CD4-positive, alpha-beta T cell treated with Interferon alpha-2 for 1 hour (primary cell): Measurements from ENCODE around the gene HOXB4.

Experiments
- DNase-seq, 2 donors: peaks; one replicate each; pipeline ENCODE4 v3.0.0-alpha.2; 2020 to 2022

HOXB4 gene

DNA sequence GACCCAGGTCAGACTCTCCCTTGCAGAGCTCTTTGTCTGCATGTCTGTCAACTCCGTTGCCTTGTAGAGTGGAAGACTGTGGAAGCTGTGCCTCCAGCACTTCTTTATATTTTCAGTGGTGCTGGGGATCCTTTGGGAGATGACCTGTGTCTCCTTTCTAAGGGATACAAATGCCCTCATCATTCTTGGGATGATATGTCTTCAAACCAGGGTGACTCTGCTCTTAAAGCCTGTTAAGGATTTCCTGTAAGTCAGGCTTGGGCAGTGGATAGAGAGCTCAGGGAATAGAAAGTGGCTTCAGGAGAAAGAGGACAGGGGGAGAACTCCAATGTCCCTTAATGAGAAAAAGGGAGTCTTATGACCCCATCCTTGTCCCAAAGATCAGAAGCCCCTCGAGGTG, 10.4 kb upstream of the HOXB4 start:
- no peak for DNase-seq

DNA sequence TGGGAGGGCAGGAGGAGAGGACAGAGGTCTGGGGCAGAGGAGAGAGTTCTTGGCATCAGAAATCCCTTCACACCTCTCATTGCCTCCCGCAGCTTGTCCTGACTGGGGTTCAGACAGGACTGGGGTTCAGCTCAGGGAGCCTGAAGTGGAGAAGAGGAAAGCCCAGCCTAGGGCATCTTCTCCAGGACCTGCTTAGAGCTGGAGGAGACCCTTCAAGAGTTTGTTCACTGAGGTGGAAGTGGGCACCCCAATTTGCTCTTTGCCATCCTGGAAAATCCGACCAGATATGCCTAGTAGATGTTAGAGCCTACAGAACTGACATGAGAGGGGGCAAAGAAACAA, 9.9 kb upstream of the HOXB4 start:
- DNase-seq = no peak

DNA sequence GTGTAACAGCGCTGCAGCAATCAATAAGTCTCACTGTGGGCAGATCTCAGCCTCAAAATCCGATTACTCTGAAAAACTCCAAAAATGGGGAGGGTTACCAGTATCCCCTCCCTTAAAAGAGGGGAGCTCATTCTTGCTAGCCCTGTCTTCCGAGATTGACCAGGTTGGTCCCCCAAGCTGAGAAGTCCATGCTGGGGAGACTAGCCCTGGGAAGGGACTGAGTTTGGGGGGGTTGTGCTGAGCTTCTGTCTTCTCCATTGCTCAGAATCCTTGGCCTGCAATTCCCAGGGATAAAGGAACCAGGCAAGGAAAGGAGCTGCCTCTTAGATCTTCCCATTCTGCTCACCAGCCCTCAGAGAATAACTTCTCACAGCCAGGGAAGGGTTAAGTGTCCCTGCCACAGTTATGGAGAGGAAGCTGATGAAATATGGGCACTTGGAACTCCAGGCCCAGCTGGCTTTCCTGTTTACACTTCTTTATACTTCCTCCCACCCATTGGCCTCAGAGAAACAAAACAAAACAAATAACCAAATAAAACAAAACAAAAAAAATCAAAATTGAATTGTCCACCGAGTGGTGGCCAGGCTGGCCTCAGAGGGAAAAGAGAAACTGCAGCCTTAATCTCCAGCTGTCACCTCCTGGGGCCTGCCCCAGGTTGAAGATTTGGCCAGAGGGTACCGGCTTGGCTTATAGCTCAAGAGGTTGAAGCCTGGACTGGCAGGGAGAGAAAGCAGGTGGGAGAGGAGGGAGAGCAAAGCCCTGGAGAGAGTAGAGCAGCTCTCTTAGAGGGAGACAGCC, 9.3 kb upstream of the HOXB4 start:
- no peak for DNase-seq

DNA sequence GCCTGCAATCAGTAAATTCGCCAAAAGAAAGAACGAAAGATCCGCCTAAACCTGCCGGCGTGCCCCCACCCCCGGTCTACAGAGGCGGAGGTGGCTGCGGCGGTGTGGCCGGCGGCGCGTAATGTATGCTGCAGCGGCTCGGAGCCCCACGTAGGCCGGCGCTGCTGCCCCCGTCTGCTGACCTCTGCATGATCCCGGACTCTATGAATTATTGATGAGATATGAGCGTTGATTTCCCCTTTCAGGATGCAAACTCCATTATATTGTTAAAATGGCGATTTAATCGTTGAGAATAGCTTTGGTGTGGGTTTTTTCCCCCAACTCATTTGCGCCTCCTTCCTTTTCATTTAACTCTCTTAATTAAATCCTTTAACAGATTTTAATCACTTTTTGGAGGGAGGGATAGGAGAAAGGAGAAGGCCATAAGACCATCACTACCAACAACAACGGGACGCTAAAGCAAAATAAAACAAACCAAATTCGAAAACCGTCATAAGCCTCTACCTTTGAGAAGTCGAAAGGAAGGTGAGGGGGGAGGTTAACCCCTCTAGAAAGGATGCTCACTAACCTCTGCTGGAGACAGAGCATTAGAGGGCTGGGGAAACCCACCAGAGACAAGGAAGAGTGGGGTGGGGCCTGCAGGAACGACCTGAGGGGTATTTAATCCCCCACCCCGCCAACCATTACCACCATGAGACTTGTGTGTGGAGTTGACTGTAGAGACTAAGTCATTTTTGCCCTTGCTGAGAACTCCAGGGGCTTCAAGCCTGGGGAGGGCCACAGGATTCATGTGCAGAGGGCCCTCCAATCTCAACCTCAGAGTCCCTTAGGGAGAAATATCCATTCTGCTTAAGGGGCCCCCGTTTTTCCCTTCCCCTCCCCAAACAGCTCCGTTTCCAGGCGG, 8.5 kb upstream of the HOXB4 start:
- peak in 1 of 2 donors; percentile 36 for DNase-seq

DNA sequence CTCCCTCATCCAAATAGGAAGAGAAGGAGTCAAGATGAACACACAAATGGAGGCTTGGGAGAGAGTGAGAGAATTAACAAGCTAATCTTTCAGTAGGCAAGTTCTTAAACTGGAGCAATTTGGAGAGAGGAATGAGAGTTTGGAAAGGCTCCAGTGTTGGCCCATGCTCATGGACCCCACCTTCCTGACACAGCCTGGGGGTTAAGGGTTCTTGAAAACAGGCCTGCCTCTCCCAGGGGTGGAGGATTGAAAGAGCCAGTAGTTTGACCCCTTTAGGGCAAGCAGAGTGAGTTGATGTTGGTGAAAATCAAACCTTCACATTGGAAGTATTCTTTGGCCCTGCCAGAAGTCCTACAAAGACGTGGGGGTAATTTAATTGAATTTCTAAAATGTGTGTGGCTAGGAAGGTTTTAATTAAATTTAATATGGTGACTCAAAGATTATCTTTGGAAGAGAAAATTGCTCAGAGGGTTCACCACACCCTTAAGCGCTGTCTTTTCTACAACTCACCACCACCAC, 6.1 kb upstream of the HOXB4 start:
- no peak for DNase-seq

DNA sequence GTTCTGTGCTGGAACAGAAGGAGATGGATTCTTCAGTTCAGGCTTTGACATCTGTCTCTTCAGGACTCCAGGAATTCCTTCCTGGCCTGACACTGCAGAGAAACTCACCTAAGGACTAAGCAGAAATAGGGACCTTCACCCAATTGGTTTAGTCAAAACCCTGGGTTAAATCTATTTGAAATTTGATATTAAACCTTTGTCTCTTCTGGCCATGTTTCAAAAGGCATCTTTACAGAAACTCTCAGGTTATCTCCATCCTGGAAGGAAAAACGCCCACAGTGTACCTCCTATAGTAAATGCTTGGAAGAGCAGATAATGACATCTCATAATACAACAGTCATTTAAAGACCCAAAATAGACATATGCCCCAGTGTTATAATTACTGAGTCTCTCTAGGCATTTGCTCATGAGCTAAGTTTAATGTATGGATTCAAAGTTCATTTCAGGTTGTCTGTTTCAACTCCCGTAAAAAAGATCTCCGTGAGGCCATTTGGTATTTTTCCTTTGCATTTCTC, 5.6 kb upstream of the HOXB4 start:
- DNase-seq = no peak

DNA sequence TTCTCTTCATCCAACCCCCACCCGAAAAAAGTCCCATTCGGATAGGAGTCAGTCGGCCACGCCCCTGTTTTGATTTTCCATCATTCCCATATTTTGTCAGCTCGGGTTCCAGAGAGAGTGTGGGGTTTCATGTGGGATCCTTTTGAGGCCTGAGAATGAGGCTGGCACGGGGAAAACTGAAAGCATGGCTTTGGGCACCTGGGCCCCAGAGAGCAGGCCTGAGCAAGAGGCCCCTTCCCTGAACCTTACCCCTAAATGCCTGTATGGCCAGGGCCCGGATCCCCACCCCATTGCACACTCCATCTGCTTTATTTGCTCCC, 4.6 kb upstream of the HOXB4 start:
- no peak for DNase-seq

DNA sequence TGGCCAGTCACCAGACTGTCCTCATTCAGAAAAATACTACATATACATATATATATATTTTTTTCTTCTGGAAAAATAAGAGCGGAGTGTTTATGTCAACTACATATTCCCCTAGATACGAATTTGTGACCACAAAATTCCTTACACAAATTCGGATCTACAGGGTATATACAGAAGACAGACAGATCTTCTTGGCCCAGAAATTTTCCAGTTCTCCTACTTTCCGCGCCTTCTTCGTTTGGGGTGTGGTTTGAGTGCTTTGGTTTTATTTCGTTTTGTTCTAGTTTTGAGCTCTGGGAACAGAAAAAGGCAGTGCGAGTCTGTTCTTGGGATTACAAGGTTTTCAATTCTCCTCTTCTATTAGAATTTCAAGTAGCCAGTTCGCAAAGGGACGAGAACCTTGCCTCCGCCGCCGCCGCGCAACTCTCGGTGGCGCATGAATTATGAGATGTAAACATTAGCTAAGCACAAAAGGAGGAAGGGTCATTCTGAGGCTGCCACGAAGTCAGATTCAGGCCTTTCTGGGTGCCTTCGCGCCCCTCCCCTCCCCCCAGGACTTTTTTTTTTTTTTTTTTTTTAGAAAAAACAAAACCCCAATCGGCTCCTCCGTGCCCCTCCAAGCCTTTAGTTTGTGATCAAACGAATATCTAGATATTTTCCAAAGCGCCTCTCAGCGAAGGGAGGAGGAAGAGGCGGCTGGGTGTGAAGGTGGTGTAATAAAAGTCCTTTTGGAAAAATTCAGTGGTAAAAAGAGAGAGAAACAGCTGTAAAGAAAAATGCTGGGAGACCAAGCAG, 1.8 kb upstream of the HOXB4 start:
- DNase-seq = no peak

DNA sequence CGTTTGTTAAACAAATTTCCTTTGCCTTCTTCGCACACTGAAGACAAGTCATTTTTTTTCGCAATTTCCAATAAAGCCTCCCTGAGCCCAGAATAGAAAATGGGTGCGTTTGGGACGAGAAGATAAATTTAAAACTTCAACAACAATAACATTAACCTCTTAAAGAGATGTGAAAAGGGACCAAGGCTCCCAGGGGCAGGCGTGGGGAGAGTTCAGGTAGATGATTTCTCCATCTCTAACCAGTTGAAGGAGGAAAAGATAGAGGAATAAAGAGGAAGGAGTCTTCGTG, 1.3 kb upstream of the HOXB4 start:
- DNase-seq = no peak

DNA sequence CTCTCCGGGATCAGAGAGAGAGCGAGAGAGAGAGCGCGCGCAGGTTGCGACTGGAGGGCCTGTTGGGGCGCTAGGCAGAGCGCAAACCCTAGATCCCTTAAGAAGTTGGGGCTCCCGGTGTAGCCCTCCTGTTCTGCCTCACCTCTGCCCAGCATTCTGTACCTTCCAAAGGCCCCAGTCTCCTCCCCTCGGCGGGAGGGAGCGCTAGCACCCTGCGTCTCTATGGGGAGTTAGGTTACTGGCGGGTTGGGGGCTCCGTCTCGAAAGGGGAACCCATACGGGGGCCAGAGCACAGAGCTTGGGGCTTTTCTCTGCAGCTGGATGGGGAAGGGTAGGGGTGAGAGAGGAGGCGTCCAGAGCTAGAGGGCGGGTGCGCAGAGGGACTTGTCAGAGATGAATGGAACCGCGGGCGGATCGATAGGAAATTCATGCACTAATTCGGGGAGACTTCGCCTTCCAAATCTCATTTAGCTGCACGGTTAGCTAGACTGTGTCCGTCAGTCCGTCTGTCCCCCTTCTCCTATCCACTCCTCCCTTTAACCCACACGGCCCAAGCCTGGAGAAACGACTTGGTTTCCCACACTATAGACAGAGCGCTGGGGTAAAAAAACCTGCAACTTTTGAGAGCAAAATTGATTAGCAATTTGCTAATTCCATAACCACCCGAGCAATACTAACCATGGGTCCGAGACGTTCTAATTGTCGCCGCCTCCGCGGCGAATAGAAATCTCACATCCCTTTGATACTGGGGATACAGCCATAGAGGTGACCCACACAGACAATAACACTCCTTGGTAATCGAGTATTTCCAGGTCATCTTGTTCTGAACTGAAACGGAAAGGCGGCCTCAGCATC, 693 bp upstream of the HOXB4 start:
- DNase-seq = no peak

DNA sequence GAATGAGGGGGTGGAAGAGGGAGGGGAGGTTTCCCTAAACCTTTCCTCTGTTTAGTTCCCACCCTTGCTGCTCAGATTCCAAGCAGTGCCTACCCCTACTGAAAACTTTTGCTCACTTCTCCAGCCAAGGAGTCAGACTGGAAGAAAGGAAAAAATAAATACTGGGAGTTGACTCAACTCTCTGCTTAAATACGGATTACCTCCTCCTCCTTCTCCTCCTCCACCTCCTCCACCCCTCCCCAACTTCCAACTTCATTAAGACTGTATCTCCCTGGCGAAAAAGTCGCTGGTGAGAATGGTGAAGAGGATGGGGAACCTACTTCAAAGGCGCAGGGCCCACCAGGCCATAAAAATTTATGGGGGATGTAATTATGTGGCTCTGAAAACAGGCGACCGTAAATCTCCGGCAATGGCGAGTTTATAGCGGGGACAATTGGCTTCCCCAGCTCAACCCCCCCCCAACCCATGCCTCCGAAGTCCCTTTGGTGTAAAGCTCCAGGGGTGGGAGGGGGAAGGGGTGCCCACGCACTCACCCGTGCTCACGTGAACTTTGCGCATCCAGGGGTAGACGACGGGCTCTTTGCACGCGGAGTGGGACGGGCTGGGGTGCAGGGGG, 712 bp downstream of the HOXB4 start:
- no peak for DNase-seq

DNA sequence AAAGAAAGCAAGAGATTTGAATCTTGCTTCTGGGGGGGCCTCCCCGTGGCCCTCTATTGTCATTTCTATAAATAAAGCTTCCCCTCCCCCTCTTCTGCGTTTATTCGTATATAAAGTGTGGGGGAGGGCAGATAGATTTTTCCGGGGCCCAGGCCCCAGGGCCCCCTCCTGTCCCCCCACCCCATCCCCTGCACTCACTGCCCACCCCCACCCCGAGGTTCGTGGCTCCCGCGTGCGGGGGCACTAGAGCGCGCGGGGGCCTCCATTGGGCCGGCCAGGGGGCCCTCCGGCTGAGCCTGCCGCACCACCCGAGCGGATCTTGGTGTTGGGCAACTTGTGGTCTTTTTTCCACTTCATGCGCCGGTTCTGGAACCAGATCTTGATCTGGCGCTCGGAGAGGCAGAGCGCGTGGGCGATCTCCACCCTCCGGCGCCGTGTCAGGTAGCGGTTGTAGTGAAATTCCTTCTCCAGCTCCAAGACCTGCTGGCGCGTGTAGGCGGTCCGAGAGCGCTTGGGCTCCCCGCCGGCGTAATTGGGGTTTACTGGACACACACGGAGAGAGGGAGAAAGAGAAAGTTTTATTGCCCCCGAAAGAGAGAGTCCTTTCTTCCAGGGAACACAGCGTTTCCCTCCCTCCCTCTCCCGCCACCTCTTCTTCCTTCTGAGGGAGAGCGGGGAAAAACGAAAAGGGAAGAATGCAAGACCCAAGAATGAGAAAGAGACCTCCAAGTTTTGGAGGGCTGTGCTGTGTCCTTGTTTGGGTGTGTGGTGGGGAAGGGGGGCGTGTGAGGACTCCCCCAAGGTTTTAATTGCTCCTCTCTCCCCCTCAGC, 1.5 kb downstream of the HOXB4 start:
- DNase-seq = no peak

DNA sequence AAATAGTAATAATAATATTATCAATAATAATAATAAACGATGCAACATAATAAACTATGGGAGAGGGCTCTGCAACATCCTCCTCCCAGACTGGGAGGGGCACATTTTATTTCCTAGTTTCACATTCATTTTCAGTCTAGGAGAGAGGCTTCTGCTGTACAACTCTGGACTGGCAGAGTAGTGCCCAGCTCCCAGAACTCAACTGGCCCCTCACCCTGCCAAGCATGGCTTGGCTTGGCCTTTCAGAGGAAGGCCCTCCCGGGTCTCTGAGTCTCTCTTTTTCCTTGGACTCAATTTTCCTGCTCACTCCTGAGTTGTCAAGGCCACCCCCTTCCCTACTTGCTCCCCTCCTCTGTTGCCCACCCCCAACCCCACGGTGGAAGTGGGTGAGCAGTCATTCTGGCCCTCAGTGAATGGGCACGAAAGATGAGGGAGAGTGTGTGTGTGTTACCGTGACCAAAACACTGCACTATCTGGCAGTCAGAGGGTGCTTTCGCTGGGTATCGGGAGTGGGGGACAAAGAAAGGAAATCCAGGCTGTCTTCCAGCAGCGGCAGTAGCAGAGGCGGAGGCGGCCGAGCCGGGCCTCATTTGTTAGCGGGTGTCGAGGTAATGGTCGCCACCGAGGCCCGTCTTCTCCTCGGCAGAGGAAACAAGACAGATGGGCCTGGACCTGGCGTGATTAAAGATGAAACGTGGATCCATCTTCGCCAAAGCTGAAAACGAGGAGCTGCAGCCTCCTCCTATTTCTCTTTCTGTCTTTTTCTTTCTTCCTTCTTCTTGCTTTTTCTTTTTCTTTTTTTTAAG, 2.3 kb downstream of the HOXB4 start:
- no peak for DNase-seq

DNA sequence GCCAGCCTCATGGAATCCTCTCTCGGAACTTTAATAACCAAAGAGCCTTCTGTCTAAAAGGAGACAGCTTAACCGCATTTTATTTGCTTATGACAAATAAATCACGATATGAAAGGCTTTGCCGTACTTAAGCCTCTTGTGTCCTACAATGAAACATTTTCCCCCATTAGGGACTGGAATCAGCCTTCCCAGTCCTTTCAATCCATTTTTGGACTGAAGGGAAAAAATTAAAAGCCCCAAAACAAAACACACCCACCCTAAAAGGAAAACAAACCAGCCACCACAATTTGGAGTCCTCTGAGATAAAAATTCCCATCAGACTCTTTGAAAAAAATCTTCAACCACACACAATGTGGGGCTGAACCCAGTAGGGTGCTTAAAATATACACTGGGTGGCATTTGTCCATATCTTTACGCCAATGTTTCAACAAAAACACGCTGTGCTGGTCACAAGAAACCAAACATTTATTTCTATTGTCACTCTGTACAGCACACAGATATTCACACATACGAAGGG, 3.0 kb downstream of the HOXB4 start:
- DNase-seq = no peak

DNA sequence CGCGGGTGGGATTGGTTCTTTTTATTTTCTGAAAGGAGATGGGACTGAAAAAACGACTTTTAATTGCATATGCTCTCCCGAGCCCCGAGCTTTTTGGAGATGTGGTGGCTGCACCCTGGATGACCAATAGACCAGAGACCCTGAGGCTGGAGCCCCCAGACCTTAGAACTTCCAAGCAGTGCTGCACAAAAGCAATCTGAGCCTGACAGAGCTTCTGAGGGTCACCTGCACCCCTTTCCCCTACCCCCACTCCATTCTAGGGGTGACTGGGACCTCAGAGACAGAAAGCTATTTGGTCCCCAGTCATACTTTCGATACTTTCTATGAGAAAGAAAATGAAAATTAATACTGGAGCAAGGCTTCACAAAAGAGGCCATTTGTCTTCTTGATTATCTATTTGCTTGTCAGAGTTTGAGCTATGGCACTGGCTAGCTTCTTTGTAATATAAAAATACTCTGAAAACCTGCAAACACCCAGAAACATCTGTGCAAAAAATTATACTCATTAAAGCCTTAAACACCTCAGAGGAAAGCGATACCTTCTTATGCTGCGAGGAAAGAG, 3.6 kb downstream of the HOXB4 start:
- no peak for DNase-seq

DNA sequence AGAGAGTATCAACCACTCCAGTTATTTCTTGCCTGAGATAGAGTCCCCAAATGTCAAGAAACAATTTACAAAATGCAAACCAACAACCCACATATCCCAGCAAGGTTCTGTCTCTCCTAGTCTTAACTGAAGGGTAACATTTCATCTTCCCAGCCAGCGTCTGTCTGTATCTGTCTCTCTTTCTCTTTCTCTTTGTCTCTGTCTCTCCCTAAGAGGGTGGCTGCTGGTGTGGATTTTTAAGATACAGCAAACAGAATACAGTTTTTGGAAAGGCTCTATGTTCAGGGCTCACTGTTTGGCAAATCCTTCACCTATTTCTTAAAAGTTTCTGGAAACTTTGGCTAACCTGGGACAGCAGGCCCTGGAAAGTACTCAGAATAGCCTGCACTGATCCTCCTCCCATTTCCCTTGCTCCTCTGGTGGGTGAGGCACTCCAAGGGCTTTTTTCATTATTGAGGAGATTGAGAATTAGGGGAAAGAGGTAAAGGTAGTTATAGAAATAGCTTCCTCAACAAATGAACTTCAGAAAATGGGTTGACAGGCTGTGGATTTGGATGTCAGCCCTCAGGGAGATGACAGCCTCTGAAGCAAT, 6.2 kb downstream of the HOXB4 start:
- no peak for DNase-seq

DNA sequence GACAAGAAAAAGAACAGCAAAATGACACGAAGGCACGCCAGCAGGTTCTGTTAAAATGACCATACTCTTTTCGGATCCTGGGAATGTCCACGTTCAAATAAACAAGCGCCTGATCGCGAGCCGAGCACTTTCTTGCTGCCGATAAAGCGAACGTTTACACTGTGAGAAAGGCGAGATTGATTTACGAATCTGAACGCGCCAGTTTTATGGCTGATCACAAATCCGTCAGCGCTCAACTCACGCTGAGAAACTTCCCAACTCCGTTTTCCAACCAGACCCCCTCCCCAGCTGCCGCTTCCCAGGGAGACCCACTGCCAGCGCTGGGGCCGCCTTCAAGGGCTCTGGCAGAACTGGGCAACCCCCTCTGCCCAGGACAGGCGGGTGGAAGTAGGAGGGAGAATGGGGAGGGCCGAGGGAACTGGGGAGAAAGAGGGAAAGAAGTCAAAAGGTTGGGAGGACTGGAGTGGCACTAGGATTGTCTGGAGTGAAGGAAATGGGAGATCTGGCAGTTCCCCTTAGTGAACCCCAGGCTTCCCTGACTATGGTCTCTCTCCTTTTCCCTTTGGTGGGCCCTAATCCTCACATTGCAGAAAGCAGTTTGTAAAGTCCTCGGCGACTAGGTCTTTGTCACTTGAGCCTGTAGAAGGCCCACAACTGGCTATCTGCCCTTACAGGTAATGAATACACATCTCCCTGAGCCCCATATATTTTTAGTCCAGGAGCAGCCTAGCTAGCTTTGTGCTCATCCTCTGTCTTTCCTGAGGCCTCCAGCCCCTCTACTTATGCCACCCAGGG, 6.9 kb downstream of the HOXB4 start:
- no peak for DNase-seq

DNA sequence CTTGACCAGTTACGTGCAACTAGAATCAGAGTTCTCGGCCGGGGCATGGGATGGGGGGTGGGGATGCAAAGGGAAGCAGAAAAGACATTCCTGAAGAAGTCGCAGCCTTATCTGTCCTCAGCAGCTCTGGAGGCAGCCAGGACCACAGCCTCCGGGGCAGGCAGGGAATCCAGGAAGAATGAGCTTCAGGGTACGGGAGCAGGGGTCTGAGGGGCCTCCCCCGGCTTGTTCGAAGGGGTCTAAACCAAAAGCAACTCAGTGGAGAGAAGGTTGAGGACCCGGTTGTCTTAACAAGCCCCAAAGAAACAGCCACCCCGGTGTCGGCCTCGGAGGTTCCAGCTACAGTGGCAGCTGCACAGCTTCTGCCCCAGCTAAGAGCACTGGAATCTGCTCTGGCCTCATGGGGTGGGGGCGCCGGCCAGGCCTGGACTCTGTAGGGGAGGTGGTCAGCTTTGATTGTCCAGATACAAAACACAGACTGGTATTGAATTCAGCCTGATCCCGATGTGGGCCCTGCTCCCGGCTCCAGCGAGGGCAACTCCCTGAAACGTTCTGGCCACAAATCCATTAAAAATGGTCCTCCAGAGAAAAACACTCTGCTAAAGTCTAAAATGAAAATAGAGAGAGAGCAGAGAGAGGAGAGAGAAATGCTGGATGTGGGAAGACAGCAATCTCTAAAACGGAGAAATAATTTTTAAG, 7.7 kb downstream of the HOXB4 start:
- no peak for DNase-seq
